Tibial nerve (tissue), 3 donors: ENCODE measurements around the gene CFP.

Source experiments
- CTCF ChIP-seq, 5 experiments: fragments of 200-600 bp in 3 of 5; fragments of 450-650 bp in 2 of 5; sonication (generic) in 3 of 5; IDR thresholded peaks; one replicate each; pipeline ENCODE4 v1.5.1; 2016 to 2019; ENCODE audit warnings: antibody characterized with exemption in 5 of 5, mild to moderate bottlenecking in 3 of 5, moderate library complexity in 2 of 5
- POLR2A ChIP-seq, 2 donors: fragments of 450-650 bp; IDR thresholded peaks; one replicate each; pipeline ENCODE4 v1.6.1; 2017; ENCODE audit warnings: antibody characterized with exemption in 2 of 2, mild to moderate bottlenecking in 2 of 2, moderate library complexity in 2 of 2

- TF ChIP-seq CTCF (IDR thresholded peaks at IDR 0.05): no peak
- TF ChIP-seq POLR2A (IDR thresholded peaks at IDR 0.05): no peak
These were observed 9.4 kb downstream of the CFP start for GRCh38 chrX:47620303-47620685.
